Smooth muscle cell of bladder (primary cell): ENCODE results near the gene FER1L5. TPM values are rescaled to one million over a fixed set of nuclear protein-coding genes. Genes with fewer than 3 reads are reported as not detected.

Experiments used
- total RNA-seq: library from RNA; depleted of rRNA; stranded (reverse); fragments of >200 nt; gene quantifications from 2 replicates; pipeline ENCODE4 v1.2.3, GENCODE V29; 2014

FER1L5 gene
- total RNA-seq = 1.3 and 1.4 TPM in 2 replicates

DNA sequence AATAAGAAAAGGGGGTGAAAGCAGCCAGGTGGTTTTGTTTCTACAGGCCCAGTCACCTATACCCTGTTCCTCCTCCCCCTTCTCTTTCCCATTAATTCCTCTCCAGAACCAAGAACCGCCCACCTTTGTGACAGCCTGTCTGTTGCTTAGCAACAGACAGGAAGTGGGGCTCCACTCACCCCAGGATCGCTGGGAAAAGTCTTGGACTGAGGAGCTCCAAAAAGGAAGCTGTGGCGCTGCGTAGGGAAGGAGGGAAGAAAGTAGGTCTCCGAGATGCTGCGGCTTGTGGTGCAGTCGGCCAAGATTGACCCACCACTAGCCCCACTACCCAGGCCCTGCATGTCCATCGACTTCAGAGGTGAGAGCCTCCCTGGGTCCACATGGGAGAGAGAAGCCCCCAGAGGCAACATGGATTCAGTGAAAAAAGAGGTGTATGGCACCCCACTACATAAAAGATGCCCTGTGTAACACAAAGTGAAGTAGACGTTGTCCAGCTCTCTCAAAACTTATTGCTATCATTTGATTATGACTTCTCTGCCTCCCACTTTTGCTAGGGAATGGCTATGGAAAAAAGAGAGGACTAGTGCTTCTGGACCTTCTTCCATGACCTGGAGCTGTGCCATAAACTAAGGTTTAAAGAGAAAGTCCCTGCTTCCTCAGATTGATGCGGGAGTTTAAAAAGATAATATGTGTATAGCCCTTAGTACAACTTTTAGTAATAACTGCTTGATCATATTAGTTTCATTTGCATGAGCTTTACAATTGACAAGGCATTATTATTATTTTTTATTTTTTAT lies at the start of gene FER1L5:
Gene FER1L5 (plus strand): TSS at position 201 of the 797 bp plus-strand sequence. CDS start 73 bp downstream, at position 274.

DNA sequence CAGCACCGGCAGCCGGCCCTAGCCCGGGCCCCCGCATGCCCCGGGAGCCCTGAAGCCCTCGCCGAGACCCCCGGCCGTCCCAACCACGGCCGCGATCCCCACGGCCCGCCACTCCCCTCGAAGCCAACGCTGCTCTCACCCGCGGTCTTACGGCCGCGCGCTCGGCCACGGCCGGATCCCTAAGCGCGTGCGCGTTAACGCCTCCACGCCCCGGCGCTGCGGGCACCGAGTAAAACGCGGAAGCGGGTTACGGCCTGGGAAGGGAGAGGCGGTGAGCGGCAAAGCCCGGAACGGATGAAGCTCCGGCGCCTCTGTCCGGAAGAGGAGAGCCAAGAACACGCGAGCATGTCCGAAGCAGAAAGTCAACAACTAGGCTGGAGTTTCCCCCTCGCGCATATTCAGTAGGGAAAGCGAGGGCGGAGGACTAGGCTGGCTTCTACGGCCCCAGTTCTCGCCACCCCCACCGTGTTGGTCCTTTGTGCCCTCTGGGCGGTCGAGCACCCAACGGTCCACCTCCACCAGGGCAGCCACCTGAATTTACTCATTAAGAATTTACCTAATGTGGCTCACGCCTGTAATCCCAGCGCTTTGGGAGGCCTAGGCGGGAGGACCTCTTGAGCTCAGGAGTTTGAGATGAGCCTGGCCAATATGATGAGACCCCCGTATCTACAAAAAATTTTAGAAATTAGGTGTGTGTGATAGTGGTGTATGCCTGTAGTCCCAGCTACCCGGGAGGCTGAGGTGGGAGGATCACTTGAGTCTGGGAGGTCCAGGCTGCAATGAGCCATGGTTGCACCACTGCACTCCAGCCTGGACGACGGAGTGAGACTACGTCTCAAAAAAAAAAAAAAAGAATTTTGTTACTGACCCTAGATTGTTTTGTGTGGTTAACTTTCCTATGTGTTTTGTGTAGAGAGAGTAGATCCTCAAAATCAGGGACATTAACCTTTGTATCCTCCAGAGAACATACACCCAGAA lies 4.1 kb upstream of the FER1L5 start, which contains the start of gene KANSL3:
Gene KANSL3 (minus strand): TSS at position 169 of the 978 bp plus-strand sequence. CDS start 1,177 bp downstream, outside the sequence.

DNA sequence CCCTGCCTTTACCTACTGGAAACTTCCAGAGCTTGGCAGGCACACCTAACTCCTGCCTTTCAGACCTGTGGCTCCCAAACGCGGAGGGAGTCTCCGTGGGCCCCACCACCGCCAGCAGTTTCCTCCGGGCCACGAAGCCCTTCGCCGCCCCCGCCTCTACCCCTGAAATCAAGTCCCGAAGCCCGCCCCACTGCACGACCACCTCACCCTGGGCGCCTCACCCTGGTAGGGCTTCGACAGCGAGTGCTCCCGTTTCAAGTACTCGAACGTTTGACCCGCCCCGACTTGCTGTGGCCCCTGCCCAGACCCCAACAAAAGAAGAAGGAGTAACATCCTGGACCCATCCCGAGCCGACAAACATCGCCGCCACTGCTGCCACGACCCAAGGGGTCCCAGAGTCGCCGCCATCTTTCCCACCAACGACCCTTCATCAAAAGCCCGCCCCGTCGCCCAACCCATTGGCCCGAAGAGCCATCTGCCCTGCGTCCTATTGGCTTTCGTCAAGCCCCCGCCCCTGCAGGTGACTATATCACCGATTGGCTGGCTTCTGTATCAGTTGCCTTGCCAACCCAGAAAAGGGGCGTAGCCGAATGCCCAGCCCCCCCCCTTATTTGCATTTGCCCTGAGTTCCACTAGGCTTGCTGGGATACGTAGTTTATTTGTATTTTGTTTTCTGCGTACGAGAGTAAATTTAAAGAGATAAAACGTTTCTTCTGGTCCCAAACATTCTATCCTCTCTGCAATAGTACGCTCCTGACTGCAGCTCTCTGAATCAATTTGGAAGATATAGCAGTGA lies 97.3 kb downstream of the FER1L5 start, which contains the start of gene LMAN2L:
Gene LMAN2L (minus strand): TSS at position 432 of the 796 bp plus-strand sequence. CDS start 24 bp downstream, at position 408.

Other genes starting within 250 kb of the FER1L5 start
- gene NEURL3, start 137.4 kb upstream of the FER1L5 start, total RNA-seq = not detected in 2 replicates
- gene ARID5A, start 106.0 kb upstream of the FER1L5 start, total RNA-seq = 3.7 and 4.7 TPM in 2 replicates
- gene KANSL3, start 4.5 kb upstream of the FER1L5 start, total RNA-seq = 31.6 and 34.2 TPM in 2 replicates
- gene LMAN2L, start 97.3 kb downstream of the FER1L5 start, total RNA-seq = 26.2 and 33.5 TPM in 2 replicates
- gene CNNM4, start 118.1 kb downstream of the FER1L5 start, total RNA-seq = 2.1 and 2.2 TPM in 2 replicates
- 4.6 and 7.0 TPM in 2 replicates for gene CNNM3, start 173.5 kb downstream of the FER1L5 start, total RNA-seq
- gene ANKRD23, start 201.3 kb downstream of the FER1L5 start, total RNA-seq = 1.00 and 1.3 TPM in 2 replicates
- gene ANKRD39, start 215.3 kb downstream of the FER1L5 start, total RNA-seq = 6.3 and 6.4 TPM in 2 replicates
- 18.3 and 22.1 TPM in 2 replicates for gene SEMA4C, start 227.3 kb downstream of the FER1L5 start, total RNA-seq